ENCODE measurements around the gene GDF2.
A peak's percentile ranks its signal among the peaks of the same experiment; 100 is the strongest.

The GDF2 gene

DNA sequence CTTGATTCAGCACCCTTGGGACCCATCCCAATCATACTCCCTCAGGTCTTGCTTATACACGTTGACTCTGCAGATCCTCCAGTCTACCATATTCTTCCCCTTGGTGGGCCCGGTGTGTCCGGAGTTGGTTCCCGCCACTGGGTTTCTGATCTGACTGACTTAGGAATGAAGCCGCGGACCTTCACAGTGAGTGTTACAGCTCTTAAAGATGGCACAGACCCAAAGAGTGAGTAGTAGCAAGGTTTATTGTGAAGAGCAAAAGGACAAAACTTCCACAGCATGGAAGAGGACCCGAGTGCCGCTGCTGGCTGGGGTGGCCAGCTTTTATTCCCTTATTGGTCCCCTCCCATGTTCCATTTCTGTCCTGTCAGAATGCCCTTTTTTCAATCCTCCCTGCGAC lies 28.2 kb upstream of the GDF2 start:
- DNase-seq, result no peak

DNA sequence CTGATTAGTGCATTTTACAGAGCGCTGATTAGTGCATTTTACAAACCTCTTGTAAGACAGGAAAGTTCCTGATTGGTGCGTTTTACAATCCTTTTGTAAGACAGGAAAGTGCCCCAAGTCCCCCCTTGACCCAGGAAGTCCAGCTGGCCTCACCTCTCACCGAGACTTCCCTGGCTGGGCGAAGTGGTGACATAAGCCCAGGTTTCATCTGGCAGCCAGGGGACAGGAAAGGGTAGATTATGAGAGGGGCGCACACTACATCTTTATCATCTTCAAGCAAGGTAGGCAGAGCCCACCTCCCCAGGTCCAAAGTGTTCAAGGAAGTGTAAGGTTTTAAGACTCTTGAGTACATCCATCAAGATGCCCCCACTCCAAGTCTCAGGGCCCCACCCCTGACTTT lies 27.8 kb upstream of the GDF2 start:
- no peak for DNase-seq

DNA sequence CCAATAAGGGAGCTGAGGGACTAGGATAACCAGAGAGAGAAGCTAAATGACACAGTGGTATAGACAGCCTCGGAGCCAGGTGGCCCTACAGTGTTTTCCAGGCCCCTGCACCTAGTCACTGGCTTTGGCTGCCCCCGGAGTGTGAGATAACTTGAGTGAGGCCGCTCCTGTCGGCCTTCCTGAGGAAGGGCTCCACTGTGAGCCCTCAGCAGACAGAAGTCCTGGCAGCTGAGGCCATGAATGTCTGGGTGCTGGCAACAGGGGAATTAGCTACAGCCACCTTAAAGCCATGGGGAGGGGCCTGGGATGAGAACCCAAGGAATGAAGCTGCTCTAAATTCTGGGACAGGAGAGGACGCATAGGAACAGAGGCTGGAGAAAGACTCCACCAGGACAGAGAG lies 26.8 kb upstream of the GDF2 start:
- no peak for DNase-seq

DNA sequence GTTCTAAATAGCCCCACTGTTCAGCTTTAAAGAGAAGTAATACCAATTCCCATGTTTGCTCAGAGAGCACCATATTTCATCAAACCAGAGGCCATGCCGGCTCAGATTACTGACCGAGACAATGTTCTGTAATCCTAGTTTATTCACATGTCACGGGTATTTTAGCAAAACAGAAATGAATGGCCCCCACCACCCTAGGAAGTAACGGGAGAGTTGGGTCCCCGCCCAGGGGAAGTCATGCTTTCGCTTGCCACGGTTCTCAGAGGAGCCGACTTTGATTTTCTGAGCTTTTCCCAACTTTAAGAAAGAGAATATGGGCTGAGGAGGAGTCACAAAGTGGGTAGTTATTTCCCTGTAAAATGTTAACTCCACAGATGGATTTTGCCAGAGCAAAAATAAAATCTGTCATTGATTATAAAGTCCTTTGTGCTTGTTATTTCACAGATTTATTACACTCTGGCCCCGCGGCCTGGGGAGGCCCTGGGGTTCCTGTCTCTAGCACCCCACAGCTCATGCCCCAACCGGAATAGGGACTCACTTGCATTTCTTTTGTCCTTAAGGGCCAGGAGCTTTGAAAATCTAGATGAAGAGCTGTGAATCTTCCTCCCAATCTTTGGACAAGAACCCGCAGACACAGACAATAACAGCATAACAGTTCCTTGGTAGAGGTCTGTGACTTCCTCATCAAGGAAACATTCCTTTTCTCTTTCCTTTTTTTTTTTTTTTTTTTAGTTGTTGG lies 25.9 kb upstream of the GDF2 start:
- DNase-seq, result no peak

DNA sequence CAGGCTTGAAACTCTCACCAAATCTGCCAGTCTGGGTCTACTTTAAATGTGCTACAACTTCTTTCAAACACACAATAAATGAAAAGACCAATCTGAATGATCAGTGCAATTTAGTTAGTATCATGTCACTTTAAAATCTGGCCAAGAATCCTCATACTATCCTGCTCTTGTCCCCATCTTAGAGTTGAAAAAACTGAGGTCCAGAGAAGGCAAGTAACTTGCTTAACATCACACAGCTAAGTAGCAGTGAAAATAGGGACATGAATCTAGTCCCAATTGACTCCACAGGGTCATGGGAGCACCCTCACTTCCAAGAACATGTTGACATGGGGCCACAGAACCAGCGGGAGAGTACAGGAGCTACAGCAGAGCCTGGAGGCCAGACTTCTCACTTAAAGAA lies 25.3 kb upstream of the GDF2 start:
- DNase-seq, result no peak

DNA sequence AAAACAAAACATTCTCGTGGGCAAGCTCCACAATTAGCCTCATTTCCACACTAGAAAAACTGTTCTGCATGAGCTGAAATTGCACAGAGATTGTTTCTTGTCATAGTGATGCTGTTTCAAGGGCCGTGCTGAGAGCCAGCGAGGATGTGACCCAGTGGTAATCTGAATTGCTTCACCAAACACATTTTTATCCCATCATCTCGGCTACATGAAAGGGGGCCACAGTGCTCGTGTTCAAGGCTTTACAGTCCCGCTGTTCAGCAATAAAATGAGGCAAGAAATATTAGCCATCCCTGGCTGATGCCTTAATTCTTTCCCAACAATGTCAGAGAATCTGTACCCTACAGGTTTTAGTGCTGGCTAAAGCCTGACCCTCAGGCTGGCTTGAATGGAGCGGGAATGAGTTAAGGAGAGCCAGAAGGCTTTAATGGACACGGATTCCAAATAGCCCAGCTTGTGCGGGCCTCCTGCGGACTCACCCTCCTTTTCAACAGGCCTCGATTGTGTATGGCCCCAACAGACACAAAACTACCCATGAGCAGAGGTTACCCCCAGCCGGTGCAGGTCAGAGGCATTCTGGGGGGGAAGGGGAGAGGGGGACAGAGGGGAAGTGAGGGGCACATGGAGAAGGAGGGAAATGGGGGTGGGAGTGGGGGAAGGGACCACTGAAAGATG lies 24.3 kb upstream of the GDF2 start:
- no peak for DNase-seq

DNA sequence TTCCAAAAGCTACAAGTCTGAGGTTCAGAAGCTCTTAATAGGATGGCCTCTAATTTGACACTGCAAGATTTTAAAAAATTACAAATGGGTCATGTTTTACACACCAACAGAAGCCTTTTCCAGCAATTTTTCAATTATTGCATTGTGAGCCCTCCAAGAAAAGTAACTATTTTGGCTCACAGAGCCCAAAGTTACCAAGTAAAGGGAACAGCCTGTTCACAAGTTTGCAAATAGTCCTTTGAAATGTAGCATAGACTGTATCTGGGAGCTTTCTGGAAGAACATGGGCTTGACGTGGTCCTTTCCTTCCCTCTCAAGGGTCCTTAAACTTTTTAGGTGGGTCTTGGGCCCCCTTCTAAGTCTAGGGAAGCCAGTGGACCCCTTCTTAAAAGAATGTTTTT lies 23.5 kb upstream of the GDF2 start:
- no peak for DNase-seq

DNA sequence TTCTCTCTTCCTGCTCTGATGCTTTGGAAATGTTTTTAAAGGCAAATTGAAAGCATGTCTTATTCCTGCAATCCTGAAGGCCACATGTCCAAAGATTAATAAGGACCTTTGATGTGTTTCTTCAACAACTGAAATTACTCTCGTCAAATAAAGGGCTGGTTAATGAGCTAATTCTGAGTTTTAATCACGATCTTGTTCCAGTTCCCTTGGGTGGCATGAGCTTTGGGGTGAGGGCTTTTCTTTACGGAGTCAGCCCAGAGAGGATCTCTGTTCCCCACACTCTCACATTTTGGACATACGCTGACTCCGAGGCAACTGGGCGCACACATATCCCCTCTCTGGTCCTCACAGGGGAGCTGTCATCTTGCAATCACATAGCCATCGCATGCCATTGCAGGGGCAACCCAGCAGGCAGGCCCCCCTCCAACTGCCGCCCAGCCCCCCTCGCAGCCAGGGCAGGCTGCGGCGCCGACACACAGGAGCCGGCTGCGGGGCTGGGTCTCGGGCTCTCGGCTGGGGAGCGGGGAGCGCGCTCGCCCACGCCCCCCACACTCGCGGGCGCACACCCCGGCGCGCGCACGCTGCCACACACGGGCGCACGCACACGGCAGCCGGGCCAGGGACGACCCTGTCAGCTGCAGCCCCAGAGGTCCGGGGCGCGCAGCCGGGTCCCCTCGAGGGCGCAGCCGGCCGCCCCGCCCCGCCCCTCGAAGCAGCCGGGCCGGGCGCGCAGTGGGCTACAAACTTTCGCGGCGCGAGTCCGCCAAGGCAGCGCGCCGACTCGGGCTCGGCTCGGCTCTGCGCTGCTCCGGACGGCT lies 22.4 kb upstream of the GDF2 start, which contains the start of gene GDF10:
Gene GDF10 (plus strand): TSS at position 587 of the 818 bp plus-strand sequence. CDS start 455 bp downstream, outside the sequence.
- DNase-seq, result no peak

DNA sequence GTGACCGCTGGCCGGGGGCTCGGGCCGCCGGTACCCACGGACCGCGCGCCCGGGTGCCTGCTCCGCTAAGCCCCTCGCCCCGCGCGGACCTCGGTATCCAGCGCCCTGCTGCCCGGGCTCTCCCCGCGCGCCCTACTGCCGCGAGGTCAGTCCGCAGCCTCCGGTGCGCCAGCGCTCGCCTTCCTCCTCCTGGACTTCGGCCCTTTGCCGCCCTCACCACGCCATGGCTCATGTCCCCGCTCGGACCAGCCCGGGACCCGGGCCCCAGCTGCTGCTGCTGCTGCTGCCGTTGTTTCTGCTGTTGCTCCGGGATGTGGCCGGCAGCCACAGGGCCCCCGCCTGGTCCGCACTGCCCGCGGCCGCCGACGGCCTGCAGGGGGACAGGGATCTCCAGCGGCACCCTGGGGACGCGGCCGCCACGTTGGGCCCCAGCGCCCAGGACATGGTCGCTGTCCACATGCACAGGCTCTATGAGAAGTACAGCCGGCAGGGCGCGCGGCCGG lies 21.8 kb upstream of the GDF2 start:
- no peak for DNase-seq

DNA sequence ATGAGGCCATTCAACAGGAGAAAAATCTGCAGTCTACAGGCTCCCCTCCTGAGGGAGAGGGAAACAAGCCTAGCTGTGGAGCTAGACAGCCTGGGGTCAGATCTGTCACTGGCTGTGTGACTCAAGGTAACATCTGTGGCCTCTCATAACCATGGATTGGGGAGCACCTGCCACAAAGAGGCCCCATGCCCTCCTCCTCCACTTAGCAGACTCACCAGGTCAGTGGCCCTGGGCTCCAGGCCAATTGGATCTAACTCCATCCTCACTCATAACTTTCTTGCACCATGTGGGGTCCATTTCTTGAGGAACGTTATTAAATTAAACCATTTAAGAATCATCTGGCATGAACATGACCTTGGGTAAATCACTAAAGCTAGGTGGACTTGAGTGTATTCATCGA lies 20.4 kb upstream of the GDF2 start:
- DNase-seq, result no peak

DNA sequence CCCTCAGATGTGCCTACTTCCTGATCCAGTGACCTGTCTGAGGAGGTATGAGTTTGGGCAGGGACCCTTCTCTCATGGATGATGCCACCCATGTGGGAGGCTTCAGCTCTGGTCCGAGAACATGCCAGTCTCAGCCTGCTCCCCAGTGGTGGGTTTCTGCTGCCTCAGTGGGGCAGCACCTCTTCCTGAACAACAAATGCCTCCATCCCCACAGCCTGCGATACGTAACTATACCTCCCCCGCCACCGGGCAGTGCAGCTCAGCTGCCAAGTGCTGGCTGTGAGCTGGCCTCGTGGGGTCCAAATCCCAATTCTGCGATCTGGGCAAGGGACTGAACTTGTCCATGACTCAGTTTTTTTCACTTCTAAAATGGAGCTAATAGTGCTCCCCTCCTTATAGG lies 19.1 kb upstream of the GDF2 start:
- no peak for DNase-seq

DNA sequence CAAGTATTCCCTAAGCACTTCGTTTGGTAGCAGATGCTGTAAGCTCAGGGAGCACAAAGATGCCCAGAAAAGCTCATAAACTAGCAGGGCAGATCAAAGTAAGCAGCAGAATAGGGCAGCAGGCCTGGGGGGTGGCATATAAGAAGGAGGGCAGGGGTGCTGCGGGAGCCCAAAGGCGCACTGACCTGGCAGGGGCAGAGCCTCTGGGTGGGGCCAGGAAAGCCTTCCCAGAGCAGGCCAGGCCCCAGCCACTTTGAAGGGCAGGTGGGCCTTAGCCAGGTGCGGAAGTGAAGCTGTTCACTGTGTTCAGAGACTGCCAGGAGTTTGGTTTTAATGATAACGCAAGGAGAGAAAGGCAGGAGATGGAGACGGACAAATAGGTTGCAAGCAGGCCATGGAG lies 18.4 kb upstream of the GDF2 start:
- DNase-seq, result no peak

DNA sequence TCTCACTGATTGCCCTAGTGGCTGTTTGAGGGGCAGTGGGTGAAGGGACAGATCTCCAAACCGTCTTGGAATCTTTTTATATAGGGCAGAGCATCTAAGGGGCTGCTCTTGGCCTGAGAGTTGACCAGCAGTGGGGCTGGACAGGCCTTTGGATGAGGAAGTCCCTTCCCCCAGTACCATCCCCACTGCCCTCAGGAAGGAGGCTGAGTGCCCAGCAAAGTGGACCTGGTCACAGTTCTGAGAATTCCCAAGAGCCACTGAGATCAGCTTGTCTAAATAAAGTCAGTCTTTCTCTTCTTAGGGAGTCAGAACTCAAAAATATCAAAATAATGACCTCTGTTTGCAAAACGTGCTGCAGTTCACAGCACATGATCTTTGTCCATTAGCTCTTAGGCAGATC lies 16.7 kb upstream of the GDF2 start:
- DNase-seq, result no peak

DNA sequence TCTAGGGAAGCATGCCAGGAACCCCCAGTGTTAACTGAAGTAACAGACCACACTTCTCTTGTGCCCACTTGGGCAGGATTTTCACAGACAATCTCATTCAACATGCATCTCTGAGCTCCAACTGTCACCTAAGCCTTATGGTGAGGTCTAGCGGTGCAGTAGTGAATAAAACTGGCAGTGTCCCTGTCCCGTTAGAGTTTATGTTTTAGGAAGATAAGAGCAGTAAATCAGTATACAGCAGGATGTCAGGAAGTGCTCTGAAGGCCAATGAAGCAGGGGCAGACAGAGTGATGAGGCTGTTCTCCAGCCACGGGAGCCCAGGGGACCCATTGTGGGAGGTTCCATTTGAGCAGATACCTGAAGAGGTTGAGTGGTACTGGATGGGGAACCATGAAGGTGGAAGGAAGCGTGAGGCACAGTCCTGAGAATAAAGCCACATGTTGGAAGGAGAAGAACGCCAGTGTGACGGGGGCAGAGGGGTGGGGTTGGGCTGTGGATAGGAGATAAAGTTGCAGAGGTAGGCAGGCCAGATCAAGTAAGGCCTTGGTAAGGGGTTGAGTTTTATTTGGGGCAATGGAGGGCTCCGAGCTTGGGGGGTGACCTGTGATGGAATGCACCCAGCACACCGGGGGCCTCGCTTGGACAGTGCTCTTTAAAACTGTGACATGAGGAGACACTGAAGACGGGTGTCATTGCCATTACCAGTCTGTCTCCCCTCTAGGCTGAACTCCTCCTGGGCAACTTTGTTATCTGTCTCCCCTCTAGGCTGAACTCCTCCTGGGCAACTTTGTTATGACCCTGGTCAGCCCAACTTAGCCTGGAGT lies 15.7 kb upstream of the GDF2 start:
- no peak for DNase-seq

DNA sequence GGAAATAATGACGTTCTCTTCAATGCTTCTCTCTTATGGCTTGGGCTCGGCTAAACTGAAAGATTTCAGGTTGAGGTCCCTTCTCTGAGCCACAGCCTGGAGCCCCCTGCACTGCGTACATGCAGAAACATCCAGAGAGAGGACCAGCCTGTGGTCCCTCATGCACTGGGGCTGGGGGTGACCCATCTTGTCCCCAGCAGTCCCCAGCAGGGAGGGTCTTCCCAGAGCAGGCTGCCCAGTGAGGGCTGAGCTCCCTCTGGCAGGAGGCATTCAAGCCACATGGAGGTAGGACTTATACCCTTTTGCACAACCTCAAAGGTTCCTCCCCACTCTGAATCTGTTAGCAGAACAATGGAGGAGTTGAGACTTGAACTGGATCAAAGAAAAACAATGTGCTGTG lies 14.9 kb upstream of the GDF2 start:
- no peak for DNase-seq

DNA sequence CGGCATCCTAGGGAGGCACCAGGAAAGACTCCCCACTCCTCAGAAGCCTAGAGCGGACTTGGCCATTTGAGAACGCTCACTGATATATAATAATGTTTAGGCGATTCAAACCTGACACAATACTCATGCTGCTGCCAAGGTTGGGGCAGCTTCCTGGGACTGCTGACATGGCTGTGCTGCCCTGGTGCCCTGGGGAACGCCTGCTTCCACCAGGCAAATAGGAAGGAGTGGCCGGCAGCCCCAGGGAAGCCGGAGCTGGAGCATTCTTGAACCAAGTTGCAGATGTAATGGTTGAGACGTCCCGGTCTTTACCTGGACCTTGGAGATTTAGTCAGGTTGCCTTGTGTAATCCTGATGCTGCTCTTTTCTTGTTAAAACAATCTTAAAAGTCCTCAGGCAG lies 13.5 kb upstream of the GDF2 start:
- no peak for DNase-seq

DNA sequence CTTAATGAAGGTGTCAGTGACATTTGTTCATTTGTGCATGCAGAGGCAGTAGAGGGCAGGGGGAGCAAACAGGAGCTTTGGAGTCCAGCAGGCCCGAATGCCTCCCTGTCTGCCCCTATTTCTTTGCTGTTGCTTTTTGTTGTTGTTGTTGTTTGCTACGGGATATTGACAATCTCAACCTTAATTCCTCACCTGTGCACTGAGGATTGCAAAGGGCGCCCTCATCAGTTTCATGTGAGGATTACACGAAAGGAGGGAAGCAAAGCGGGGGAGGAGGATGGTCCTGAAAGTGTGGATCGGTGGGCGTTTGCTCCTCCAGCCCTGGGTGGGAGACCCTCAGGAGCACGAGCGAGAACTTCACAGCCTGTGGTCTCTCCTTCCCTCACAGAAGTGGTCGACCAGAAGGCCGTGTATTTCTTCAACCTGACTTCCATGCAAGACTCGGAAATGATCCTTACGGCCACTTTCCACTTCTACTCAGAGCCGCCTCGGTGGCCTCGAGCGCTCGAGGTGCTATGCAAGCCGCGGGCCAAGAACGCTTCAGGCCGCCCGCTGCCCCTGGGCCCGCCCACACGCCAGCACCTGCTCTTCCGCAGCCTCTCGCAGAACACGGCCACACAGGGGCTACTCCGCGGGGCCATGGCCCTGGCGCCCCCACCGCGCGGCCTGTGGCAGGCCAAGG lies 12.7 kb upstream of the GDF2 start:
- DNase-seq, result no peak

DNA sequence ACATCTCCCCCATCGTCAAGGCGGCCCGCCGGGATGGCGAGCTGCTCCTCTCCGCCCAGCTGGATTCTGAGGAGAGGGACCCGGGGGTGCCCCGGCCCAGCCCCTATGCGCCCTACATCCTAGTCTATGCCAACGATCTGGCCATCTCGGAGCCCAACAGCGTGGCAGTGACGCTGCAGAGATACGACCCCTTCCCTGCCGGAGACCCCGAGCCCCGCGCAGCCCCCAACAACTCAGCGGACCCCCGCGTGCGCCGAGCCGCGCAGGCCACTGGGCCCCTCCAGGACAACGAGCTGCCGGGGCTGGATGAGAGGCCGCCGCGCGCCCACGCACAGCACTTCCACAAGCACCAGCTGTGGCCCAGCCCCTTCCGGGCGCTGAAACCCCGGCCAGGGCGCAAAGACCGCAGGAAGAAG lies 12.2 kb upstream of the GDF2 start:
- no peak for DNase-seq

DNA sequence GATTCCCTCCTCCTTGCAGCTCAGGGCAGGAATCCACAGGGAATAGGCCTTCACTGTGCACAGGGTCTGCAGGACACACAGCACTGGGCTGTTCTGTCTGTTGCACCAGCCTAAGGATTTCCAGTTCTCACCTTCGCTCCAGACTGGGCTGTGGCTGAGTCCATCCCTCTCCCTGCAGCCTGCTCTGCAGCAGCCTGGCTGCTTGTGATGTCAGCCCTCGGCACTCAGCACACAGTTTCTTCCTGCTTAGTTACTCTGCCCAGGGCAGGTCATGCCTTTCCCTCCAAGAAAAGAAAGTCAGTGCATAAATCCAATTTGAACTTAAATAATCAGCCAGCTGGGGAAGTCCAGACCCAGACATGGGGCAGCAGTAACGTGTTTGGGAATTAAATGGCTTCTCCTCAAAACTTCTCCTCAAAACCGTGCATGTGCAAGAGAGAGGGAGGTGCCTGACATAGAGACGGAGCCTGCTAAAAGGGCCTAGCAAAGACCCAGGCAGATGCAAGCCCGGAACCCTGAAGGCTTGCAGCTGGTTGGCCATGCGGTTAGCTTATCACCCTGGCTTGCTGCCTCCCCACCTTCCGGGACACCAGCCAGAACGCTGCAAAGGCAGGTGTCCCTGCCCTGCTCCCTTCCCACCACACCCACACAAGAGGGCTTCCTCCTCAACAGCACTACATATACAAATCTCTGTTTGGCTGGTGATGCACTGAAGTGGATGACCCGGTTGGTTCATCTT lies 10.9 kb upstream of the GDF2 start:
- peak; percentile 20 for DNase-seq

DNA sequence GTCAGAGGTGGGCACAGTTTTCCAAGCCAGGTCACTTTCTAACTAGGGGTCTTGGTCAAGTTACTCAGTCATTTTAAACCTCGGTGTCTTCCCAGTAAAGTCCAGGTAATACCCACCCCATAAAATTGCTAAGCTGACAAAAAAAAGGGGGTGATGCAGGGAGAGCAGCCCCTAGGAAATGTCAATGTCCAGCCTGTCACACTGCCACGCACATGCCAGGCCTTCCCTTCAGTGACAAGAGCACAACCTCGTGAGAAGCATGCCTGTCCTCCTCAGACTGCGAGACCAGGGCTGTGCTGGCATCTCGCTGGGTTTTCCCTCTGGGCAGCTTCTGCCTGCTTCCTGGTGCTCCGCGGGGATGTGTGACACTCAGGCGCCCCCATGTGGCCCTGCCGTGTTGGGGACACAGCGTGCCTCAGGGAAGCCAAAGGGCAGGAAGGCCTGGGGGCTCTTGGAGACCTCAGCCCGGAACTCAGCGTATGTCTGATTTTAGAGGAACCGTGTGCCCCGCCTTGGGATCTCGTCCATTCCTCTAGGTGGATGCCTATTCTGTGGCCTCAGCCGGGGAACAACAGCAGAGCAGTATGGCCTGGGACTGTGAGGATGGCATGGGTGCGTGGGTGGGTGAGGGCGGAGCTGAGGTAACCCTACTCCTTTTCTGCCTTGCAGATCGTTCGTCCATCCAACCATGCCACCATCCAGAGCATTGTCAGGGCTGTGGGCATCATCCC lies 10.2 kb upstream of the GDF2 start:
- peak; percentile 12 for DNase-seq

DNA sequence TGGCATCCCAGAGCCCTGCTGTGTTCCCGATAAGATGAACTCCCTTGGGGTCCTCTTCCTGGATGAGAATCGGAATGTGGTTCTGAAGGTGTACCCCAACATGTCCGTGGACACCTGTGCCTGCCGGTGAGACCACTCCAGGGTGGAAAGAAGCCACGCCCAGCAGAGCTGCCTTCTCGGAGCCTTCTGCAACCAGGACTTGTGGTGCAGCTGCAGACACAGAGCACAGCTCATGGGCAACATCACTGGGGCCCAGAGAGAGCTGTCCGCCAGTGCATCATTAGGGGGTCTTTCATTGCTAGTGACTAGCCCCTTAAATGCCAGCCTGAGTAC lies 9.6 kb upstream of the GDF2 start:
- DNase-seq, result no peak
